IPS-NIHi7 (cell line): ENCODE data around the gene SPN.
"Not testable (repeated sequence)": the region's sequence is repeated elsewhere in the genome, so short reads cannot be mapped to it uniquely, and the experiment has no call there.

Source experiments
- DNase-seq: peaks from one replicate; pipeline ENCODE4 v3.0.0; 2012; ENCODE audit warnings: mixed read lengths; ENCODE audit errors: extremely low spot score

Gene SPN

GRCh38 chr16:29701214-29701555 is 38.1 kb downstream of the SPN start:
- no peak for DNase-seq

GRCh38 chr16:29702269-29702668 is 39.2 kb downstream of the SPN start:
- DNase-seq: no peak

DNA sequence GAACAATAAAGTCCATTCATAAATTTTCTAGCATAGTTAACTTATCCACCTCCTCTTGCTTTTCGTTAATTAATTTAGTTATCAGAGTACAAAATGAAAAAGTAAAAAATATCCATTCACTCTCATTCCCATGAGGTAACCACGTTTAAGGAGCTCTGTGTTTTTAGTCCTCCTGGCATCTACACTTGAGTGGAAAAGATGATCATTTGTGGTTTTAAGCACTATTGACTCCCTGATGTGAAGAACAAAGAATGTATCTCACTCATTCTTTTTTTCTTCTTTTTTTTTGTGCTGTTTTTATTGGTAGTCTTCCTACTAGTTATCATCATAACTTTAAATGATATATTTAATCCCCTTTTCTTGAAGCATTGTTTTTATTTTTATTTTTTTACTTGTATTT is 42.0 kb downstream of the SPN start:
- no peak for DNase-seq

GRCh38 chr16:29707160-29707559 is 44.1 kb downstream of the SPN start:
- DNase-seq: not testable (repeated sequence)

DNA sequence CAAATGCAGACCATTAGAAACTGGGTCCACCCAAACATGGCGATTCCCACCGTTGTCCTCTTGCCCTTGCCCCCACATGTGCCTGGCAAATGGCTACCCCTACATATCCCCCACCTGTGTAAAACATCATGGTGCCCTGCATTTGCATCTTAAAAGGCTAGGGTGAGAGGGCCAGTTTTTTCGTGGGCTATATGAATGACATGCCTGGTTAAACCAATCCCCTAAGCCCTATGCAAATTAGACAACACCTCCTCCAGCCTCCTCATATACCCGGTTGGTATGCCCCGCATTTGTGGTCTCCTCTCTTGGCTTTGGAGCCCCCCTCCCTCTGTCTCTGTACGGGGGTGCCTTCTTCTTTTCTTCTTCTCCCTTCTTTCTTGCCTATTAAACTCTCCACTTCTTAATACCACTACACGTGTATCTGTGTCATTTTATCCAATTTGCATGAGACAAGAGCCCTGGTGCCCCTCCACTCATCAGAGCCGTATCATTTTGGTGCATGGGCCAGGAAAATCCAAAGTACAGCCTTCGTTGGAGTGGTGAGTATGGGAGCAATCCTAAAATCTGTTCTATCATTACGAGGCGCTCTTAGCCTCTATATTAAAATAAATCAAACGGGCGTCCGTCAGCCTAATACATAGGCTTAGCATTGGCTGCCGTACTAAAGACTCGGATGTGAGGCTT is 46.0 kb downstream of the SPN start:
- no peak for DNase-seq

DNA sequence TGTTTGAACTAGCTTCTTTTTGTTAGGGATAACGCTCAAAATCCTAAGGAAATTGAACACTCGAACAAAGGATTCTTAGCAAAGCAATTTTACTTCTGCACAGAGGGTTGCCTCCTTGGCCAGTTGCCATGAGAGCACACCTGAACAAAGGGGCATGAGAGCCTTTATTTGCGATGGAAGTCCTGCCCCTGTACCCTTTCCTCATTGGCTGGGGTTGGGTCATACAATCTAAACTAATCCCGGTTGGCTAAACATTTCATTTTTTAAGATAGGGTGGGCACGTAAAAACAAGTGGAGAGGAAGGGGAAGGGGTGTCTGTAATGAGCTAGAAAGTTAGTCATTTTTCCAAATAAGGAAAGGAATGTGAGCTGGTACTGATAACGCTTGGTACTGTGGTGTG is 46.6 kb downstream of the SPN start:
- not testable (repeated sequence) for DNase-seq

DNA sequence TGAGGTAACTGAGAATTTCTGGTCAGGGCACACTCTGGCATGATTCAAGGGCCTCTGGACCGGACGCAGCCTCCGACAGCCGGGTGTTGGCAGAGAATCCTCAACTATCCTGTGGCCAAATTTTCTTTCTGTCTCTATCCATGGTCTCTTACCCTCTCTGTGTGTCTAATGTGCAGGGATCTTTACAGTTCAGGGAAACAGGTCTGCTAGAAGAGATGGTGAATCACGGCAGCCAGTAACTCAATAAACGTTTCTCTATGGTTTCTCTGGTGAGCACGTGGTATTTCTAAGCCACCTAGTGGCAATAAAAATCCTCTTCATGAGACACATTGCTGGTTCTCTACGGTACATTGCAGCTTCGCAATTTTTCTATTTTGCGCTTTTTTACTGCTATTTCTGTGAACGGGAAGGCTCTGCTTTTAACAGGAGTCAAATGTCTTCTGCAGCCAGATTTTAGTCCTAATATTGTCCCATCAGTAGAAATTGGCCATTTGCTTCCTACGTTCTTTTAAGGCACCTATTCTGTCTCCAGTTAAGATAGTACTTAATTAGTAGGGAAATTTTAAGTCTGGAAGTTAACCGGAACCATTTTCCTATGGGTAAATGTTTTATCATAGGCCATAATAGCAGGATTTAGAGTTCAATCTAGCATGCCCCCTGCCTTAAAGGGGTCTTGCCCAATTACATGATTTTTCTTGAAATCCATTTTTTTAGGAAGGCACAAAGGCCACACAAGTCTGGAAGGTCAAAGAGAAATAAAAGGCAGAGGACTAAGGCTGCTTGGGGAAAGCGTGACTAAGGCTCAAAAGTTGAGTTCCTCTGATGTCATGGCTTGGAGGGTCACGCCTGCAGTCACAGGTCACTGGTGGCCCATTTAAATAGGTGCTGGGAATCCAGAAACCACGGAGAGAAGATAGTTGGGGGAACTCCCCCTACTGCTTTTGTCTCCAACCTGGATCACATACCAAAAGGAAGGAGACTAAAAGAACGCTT is 47.5 kb downstream of the SPN start:
- DNase-seq: no peak

DNA sequence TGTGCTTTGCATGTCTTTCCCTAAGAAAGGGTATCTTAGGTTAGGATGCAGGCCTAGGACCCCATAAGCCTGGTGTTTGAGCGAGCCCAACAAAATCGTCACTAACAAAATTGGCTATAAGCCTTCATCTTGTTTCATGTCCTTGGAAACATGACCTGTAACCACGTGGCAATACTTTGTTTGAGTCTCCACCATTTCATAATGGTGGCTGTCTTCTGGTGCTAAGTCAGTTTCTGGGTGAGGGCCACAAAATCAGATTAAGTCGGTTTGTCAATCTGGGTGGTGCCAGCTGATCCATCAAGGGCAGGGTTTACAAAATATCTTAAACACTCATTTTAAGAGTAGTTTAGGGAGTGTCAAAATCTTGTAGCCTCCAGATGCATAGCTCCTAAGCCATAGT is 49.8 kb downstream of the SPN start:
- DNase-seq: no peak

DNA sequence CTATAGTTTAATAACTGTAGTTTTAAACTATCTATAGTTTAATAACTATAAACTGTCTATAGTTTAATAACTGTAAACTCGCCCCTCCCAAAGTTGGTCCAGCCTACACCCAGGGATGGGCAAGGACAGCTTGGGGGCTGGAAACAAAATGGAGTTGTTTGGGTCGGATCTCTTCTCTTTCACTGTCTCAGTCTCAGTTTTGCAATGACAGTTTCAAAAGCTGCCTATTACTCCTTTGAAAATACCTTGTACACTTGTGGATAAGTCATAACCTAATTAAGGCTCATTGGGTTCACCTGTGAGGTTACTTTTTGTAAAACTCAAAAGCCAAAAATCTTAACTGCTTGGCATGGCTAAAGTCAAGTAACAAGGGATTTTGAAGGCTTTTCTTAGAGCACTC is 51.3 kb downstream of the SPN start:
- no peak for DNase-seq

- no peak for DNase-seq
Observed at GRCh38 chr16:29714972-29715371, 51.9 kb downstream of the SPN start.

GRCh38 chr16:29717113-29717512 is 54.1 kb downstream of the SPN start:
- no peak for DNase-seq

- no peak for DNase-seq
Observed at GRCh38 chr16:29719063-29719462, 56.0 kb downstream of the SPN start.
